HUES48 (cell line): Measurements from ENCODE around the gene CSKMT.
A peak's percentile ranks its signal among the peaks of the same experiment; 100 is the strongest.

Experiments used
- H3K27ac ChIP-seq: one replicate; pipeline ENCODE4 v1.7.0; 2013; ENCODE audit warnings: low read depth, low read length, inconsistent platforms
- H3K27me3 ChIP-seq: 2 replicates; pipeline ENCODE4 v1.6.1; 2013; ENCODE audit warnings: mild to moderate bottlenecking, low read length; ENCODE audit not compliant: control insufficient read depth, insufficient read depth
- H3K36me3 ChIP-seq: 2 replicates; pipeline ENCODE4 v1.6.1; 2013; ENCODE audit warnings: low read length; ENCODE audit not compliant: control insufficient read depth, insufficient read depth
- H3K4me1 ChIP-seq: 2 replicates; pipeline ENCODE4 v1.6.1; 2013; ENCODE audit warnings: mild to moderate bottlenecking, low read length; ENCODE audit not compliant: control insufficient read depth, insufficient read depth
- H3K4me3 ChIP-seq: 2 replicates; pipeline ENCODE4 v1.5.1; 2013; ENCODE audit warnings: mild to moderate bottlenecking, low read depth, low read length
- H3K9ac ChIP-seq: 2 replicates; pipeline ENCODE4 v1.6.1; 2013; ENCODE audit warnings: mild to moderate bottlenecking, low read depth, low read length, moderate library complexity
- H3K9me3 ChIP-seq: 2 replicates; pipeline ENCODE4 v1.6.1; 2013; ENCODE audit warnings: low read length; ENCODE audit not compliant: control insufficient read depth, insufficient read depth

CSKMT gene

GRCh38 chr11:62708793-62709192 lies 43.7 kb downstream of the CSKMT start:
- H3K4me3 ChIP-seq: peak overlapping the region; percentile 79
- H3K36me3 ChIP-seq: peaks cover 41% of the 10 kb centered on the region
- H3K27me3 ChIP-seq: no peaks in the 10 kb centered on the region
- H3K27ac ChIP-seq: peak overlapping the region; percentile 98
- no peaks in the 10 kb centered on the region for H3K9me3 ChIP-seq
- peaks cover 19% of the 10 kb centered on the region for H3K4me1 ChIP-seq
- H3K9ac ChIP-seq: peak overlapping the region; percentile 68

GRCh38 chr11:62709247-62710000 lies 44.3 kb downstream of the CSKMT start:
- Histone ChIP-seq H3K9me3 (no peaks in the 10 kb centered on the region), H3K4me1 (peaks cover 19% of the 10 kb centered on the region), H3K27ac (peak overlapping the region; percentile 98), H3K36me3 (peaks cover 46% of the 10 kb centered on the region), H3K9ac (peak overlapping the region; percentile 91), H3K27me3 (no peaks in the 10 kb centered on the region), H3K4me3 (peak overlapping the region; percentile 79)

- Histone ChIP-seq H3K9ac (peak overlapping the region; percentile 91), H3K4me1 (peaks cover 19% of the 10 kb centered on the region), H3K9me3 (no peaks in the 10 kb centered on the region), H3K27ac (peak overlapping the region; percentile 98), H3K4me3 (peak overlapping the region; percentile 61), H3K27me3 (no peaks in the 10 kb centered on the region), H3K36me3 (peaks cover 46% of the 10 kb centered on the region)
Observed at GRCh38 chr11:62710001-62710345, 44.9 kb downstream of the CSKMT start.

GRCh38 chr11:62712276-62712812 lies 47.2 kb downstream of the CSKMT start:
- Histone ChIP-seq H3K9me3 (no peaks in the 10 kb centered on the region), H3K27me3 (no peaks in the 10 kb centered on the region), H3K27ac (peak overlapping the region; percentile 8), H3K4me1 (peaks cover 19% of the 10 kb centered on the region), H3K9ac (no peak overlapping the region), H3K4me3 (no peak overlapping the region), H3K36me3 (peaks cover 66% of the 10 kb centered on the region)

DNA sequence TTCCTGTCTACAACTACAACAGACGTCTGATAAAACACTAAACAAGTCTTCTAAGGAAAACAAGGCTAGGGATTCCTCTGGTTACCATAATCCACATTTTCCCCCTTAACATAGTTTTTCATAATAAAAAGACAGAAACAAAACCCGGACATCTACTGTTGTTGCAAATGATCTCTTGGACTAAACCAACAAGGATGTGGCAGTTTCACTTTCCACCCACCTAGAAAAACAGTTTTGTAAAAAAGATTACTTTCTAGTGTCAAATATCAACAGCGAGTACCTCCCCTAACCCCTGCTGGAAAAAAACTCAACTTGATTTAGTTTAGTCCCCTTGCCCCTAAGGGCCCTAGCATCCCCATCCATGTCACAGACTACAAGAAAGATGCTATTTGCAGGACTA lies 47.7 kb downstream of the CSKMT start:
- H3K27me3 ChIP-seq: no peaks in the 10 kb centered on the region
- peaks cover 71% of the 10 kb centered on the region for H3K36me3 ChIP-seq
- peaks cover 16% of the 10 kb centered on the region for H3K4me1 ChIP-seq
- H3K27ac ChIP-seq: peak overlapping the region; percentile 74
- H3K4me3 ChIP-seq: no peak overlapping the region
- H3K9ac ChIP-seq: no peak overlapping the region
- no peaks in the 10 kb centered on the region for H3K9me3 ChIP-seq

GRCh38 chr11:62713343-62713742 lies 48.2 kb downstream of the CSKMT start:
- H3K4me3 ChIP-seq: no peak overlapping the region
- H3K9me3 ChIP-seq: no peaks in the 10 kb centered on the region
- H3K36me3 ChIP-seq: peaks cover 76% of the 10 kb centered on the region
- H3K27ac ChIP-seq: peak overlapping the region; percentile 74
- H3K9ac ChIP-seq: no peak overlapping the region
- H3K4me1 ChIP-seq: peaks cover 11% of the 10 kb centered on the region
- no peaks in the 10 kb centered on the region for H3K27me3 ChIP-seq

DNA sequence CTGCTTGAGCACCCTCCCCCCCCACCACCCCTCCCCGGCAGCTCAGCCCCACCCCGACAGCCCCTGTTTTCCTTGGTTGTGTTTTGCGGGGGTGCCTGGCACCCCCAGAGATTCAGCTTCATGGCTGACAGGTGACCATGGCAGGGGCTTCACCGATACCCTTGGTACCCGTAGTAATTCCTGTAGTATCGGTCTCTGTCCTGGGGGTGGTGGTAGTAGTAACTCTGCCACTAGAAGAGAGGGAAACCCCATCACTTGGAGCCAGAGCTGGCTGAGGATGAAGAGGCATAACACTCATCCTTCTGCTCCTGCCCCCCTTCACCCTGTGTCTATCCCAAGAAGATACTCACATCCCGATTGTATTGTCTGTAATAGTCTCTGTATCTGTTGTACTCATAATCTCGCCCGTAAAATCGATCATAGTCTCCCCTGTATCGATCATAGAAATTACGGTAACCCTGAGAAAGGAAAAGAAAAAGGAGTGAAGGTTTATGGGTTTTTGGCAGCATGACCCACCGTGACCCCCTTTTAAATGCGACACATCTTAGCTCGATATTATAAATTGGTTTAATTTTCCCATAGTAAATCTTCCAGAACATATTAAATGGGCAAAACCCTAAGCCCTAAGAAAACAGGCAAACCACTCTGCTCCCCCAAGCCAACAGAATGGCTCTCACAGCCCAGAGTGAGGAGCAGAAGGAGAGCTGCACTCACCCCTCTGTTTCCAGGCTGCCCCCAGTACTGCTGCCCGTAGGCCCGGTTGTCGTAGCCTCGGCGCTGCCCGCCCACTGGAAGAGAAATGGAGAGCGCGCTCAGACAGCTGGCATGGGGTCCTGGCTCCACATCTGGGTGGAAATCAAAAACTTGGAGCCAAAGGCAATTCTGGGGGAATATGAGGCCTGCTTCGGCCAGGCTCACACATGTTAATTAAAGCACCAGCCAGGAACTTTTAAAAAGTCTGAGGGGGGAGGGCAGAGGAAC lies 50.3 kb downstream of the CSKMT start:
- H3K27ac ChIP-seq: peak overlapping the region; percentile 7
- H3K27me3 ChIP-seq: no peaks in the 10 kb centered on the region
- no peaks in the 10 kb centered on the region for H3K9me3 ChIP-seq
- no peak overlapping the region for H3K9ac ChIP-seq
- no peak overlapping the region for H3K4me3 ChIP-seq
- no peaks in the 10 kb centered on the region; the same call in 1 of the 2 replicates for H3K4me1 ChIP-seq
- peaks cover 93% of the 10 kb centered on the region for H3K36me3 ChIP-seq

DNA sequence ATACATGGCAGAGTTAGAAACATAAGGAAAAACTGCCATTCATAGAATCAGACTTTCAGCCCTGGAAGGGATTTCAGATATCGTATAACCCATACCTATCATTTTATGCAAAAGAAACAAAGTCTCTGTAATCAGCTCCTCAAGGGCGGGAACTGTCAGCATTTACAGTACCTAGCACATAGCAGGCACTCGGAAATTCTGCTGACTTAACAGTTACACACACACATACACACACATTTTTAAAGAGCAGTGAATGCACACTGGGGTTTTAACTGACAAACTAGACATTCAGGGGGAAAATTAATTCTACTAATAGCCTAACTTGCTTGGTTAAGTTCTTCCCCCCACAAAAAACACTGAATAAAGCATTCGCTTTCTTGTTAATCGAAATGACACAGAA lies 51.1 kb downstream of the CSKMT start:
- no peak overlapping the region for H3K4me3 ChIP-seq
- peak overlapping the region; percentile 7 for H3K27ac ChIP-seq
- H3K9ac ChIP-seq: no peak overlapping the region
- H3K36me3 ChIP-seq: peaks cover 94% of the 10 kb centered on the region
- no peaks in the 10 kb centered on the region for H3K27me3 ChIP-seq
- H3K9me3 ChIP-seq: no peaks in the 10 kb centered on the region
- no peaks in the 10 kb centered on the region; the same call in 1 of the 2 replicates for H3K4me1 ChIP-seq

- Histone ChIP-seq H3K27me3 (no peaks in the 10 kb centered on the region), H3K9ac (no peak overlapping the region), H3K9me3 (no peaks in the 10 kb centered on the region), H3K4me1 (no peaks in the 10 kb centered on the region; the same call in 1 of the 2 replicates), H3K36me3 (peaks cover 95% of the 10 kb centered on the region), H3K27ac (no peak overlapping the region), H3K4me3 (no peak overlapping the region)
Observed at GRCh38 chr11:62716816-62717215, 51.7 kb downstream of the CSKMT start.
